Measurements from ENCODE around the gene SYDE2.
A peak's percentile ranks its signal among the peaks of the same experiment; 100 is the strongest.

The SYDE2 gene

DNA sequence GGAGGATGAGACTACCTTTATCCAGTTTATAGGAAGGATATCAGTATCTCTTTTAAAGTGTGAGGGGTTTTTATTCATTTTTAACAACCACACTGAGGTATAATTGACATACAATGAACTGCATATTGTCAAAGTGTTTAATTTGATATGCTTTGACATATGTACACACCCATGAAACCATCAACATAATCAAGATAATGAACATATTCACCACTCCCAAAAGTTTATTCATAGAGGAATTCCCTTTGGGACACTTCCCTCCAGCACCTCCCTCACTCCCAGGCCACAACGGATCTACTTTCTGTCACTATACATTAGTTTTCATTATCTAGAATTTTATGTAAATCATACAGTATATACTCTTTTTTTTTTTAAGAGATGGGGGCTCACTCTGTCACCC lies 89.1 kb downstream of the SYDE2 start:
- TF ChIP-seq, protein P1, sequence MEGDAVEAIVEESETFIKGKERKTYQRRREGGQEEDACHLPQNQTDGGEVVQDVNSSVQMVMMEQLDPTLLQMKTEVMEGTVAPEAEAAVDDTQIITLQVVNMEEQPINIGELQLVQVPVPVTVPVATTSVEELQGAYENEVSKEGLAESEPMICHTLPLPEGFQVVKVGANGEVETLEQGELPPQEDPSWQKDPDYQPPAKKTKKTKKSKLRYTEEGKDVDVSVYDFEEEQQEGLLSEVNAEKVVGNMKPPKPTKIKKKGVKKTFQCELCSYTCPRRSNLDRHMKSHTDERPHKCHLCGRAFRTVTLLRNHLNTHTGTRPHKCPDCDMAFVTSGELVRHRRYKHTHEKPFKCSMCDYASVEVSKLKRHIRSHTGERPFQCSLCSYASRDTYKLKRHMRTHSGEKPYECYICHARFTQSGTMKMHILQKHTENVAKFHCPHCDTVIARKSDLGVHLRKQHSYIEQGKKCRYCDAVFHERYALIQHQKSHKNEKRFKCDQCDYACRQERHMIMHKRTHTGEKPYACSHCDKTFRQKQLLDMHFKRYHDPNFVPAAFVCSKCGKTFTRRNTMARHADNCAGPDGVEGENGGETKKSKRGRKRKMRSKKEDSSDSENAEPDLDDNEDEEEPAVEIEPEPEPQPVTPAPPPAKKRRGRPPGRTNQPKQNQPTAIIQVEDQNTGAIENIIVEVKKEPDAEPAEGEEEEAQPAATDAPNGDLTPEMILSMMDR (IDR thresholded peaks at IDR 0.05): no peak
- no peak overlapping the region for H3K27ac ChIP-seq
- no peak for DNase-seq (ENCODE audit: low spot score)

DNA sequence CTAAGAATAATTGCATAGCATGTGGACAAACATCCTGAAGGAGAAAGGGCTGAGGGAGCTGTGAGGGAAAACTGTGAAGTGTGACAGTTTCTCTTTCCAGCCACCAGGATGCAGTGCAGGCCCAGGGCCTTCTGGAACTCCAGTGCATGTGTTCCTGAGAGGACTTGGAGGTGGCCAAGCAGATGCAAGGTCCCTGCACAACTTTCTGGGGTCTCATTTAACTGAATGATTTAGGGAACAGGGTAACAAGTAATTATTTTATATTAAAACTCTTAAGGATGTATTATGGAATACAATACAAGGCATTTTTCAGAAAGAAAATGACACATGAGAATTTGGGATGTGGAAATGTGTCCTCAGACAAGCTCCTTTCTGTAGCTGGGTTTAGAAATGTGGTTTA lies 91.3 kb downstream of the SYDE2 start:
- no peak for DNase-seq (ENCODE audit: low spot score)
- TF ChIP-seq, protein P1 (IDR thresholded peaks at IDR 0.05): peak; percentile 84
- Histone ChIP-seq H3K4me3 (no peak overlapping the region), H3K27ac (no peak overlapping the region)

More for the DNA sequence above, 89.1 kb downstream of the SYDE2 start:
- H3K4me3 ChIP-seq: no peak overlapping the region

Measured in coronary artery (tissue), 2 donors.